K562 (cell line): ENCODE measurements around the gene NPY5R.

ENCODE experiments used
- ARID2 ChIP-seq: fragments of 450-650 bp; IDR thresholded peaks from 2 replicates; pipeline ENCODE4 v1.6.1; 2017; ENCODE audit warnings: antibody characterized with exemption, mild to moderate bottlenecking
- TF ChIP-seq, protein P1 (sequence below): sonication (generic); formaldehyde crosslinking; IDR thresholded peaks from 2 replicates; pipeline ENCODE4 v1.9.0; 2022; ENCODE audit warnings: mild to moderate bottlenecking, missing genetic modification reagents

DNA sequence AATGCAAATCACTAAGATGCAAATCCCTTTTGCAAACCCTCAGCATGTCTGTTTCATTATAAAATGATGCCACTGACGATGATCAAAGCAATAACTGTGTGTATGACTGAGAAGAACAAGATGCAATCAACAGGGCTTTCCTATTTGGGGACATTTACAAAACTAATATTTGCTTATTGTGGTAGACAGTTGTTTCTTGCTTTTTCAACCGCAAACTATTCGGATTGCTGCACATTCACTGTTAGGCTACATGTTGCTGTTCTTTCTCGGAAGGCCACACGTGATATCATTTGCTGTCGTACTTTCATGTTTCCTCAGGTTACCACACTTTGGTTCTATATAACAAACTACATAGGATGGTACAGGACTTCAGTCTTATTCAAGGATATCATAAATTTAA lies 49.8 kb downstream of the NPY5R start:
- TF ChIP-seq, protein P1, sequence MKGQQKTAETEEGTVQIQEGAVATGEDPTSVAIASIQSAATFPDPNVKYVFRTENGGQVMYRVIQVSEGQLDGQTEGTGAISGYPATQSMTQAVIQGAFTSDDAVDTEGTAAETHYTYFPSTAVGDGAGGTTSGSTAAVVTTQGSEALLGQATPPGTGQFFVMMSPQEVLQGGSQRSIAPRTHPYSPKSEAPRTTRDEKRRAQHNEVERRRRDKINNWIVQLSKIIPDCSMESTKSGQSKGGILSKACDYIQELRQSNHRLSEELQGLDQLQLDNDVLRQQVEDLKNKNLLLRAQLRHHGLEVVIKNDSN: no peak
- no peak for TF ChIP-seq ARID2
